Skin epidermis (tissue), 12 donors: Measurements from ENCODE around the gene KCTD12.
"Not testable (repeated sequence)": the region's sequence is repeated elsewhere in the genome, so short reads cannot be mapped to it uniquely, and the experiment has no call there.

Source experiments
- H3K27ac ChIP-seq, 21 experiments: fragments of 200-600 bp; sonication (generic) in 11 of 21; one replicate each; pipeline ENCODE4 v1.5.0; 2020; ENCODE audit warnings: mild to moderate bottlenecking in 3 of 21, inconsistent platforms in 2 of 21, moderate library complexity in 2 of 21
- H3K4me3 ChIP-seq, 7 experiments: fragments of 200-600 bp; sonication (generic) in 2 of 7; one replicate each; pipeline ENCODE4 v1.5.0; 2020; ENCODE audit warnings: inconsistent platforms in 2 of 7, mild to moderate bottlenecking in 2 of 7, moderate library complexity in 1 of 7

Gene KCTD12

GRCh38 chr13:76886292-76887075 is at the start of gene KCTD12:
Gene KCTD12 (minus strand): TSS chr13:76886405. CDS start chr13:76886148, 257 bp downstream.
- peak within 1 kb of the TSS; percentile 46 to 84 (median 68) for H3K4me3 ChIP-seq
- peak within 1 kb of the TSS; percentile 53 to 93 (median 87) for H3K27ac ChIP-seq

GRCh38 chr13:76934671-76935070 is 48.5 kb upstream of the KCTD12 start:
- Histone ChIP-seq H3K4me3 (no peak overlapping the region), H3K27ac (no peak overlapping the region)

GRCh38 chr13:76932076-76932475 is 45.9 kb upstream of the KCTD12 start:
- H3K4me3 ChIP-seq = no peak overlapping the region
- H3K27ac ChIP-seq = no peak overlapping the region

GRCh38 chr13:76929851-76930374 is 43.7 kb upstream of the KCTD12 start:
- H3K27ac ChIP-seq = no peak overlapping the region
- H3K4me3 ChIP-seq = no peak overlapping the region

- Histone ChIP-seq H3K4me3 (no peak overlapping the region), H3K27ac (no peak overlapping the region)
Observed at GRCh38 chr13:76929320-76929719, 43.1 kb upstream of the KCTD12 start.

- Histone ChIP-seq H3K4me3 (no peak overlapping the region), H3K27ac (no peak overlapping the region)
Observed at GRCh38 chr13:76928456-76928855, 42.3 kb upstream of the KCTD12 start.

- Histone ChIP-seq H3K27ac (no peak overlapping the region), H3K4me3 (no peak overlapping the region)
Observed at GRCh38 chr13:76927955-76928354, 41.8 kb upstream of the KCTD12 start.

- Histone ChIP-seq H3K4me3 (no peak overlapping the region), H3K27ac (no peak overlapping the region)
Observed at GRCh38 chr13:76925115-76925514, 38.9 kb upstream of the KCTD12 start.

- Histone ChIP-seq H3K4me3 (no peak overlapping the region), H3K27ac (no peak overlapping the region)
Observed at GRCh38 chr13:76921516-76921915, 35.3 kb upstream of the KCTD12 start.

GRCh38 chr13:76917755-76918481 is 31.7 kb upstream of the KCTD12 start:
- peak overlapping the region in 17 of 21 experiments; percentile 11 to 73 (median 47) for H3K27ac ChIP-seq
- not testable (repeated sequence) for H3K4me3 ChIP-seq

- no peak overlapping the region for H3K4me3 ChIP-seq
- H3K27ac ChIP-seq = peak overlapping the region in 17 of 21 experiments; percentile 11 to 73 (median 47)
Observed at GRCh38 chr13:76917095-76917494, 30.9 kb upstream of the KCTD12 start.

- no peak overlapping the region for H3K27ac ChIP-seq
Observed at GRCh38 chr13:76913898-76914297, 27.7 kb upstream of the KCTD12 start.

GRCh38 chr13:76912476-76912875 is 26.3 kb upstream of the KCTD12 start:
- Histone ChIP-seq H3K4me3 (no peak overlapping the region), H3K27ac (no peak overlapping the region)

More at GRCh38 chr13:76913898-76914297, 27.7 kb upstream of the KCTD12 start:
- no peak overlapping the region for H3K4me3 ChIP-seq

GRCh38 chr13:76904507-76904906 is 18.3 kb upstream of the KCTD12 start:
- Histone ChIP-seq H3K4me3 (no peak overlapping the region), H3K27ac (no peak overlapping the region)

GRCh38 chr13:76903544-76904162 is 17.4 kb upstream of the KCTD12 start:
- no peak overlapping the region for H3K27ac ChIP-seq
- no peak overlapping the region for H3K4me3 ChIP-seq

GRCh38 chr13:76899066-76899465 is 12.9 kb upstream of the KCTD12 start:
- H3K27ac ChIP-seq, H3K4me3 ChIP-seq: not testable (repeated sequence)

GRCh38 chr13:76897171-76897570 is 11.0 kb upstream of the KCTD12 start:
- H3K4me3 ChIP-seq, H3K27ac ChIP-seq: not testable (repeated sequence)

- H3K4me3 ChIP-seq = no peak overlapping the region
- no peak overlapping the region for H3K27ac ChIP-seq
Observed at GRCh38 chr13:76894401-76895110, 8.4 kb upstream of the KCTD12 start.

- no peak overlapping the region for H3K27ac ChIP-seq
- H3K4me3 ChIP-seq = no peak overlapping the region
Observed at GRCh38 chr13:76892488-76892887, 6.3 kb upstream of the KCTD12 start.

GRCh38 chr13:76890021-76890420 is 3.8 kb upstream of the KCTD12 start:
- H3K4me3 ChIP-seq = no peak overlapping the region
- H3K27ac ChIP-seq = no peak overlapping the region
